HS-27A (cell line): ENCODE data around the gene SOX5.
"Not testable (repeated sequence)": the region's sequence is repeated elsewhere in the genome, so short reads cannot be mapped to it uniquely, and the experiment has no call there.

Source experiments
- DNase-seq: peaks from one replicate; pipeline ENCODE4 v3.0.0-alpha.2; 2012; ENCODE audit warnings: low read depth, missing footprints

Gene SOX5

GRCh38 chr12:23540572-23540971, 408.9 kb downstream of the SOX5 start:
- DNase-seq = no peak

GRCh38 chr12:23536293-23536692, 413.2 kb downstream of the SOX5 start:
- DNase-seq = no peak

DNA sequence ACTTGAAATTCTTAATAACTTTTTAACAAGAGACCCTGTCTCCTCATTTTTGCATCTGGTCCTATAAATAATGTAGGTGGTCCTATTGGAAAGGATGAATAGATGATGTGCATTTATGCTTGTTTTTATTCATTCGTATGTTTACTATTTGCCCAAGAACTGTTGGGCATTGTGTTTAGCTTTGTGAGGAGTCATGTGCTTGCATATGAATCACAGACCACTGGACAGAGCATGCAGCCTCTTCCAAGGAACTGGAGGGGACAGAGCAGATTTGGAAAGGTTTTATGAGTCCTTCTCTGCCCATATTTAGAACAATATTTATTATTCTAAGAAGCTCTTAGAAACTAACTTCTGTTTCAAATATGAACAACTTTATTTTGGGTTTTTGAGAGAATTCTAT, 414.0 kb downstream of the SOX5 start:
- no peak for DNase-seq

GRCh38 chr12:23534196-23534595, 415.3 kb downstream of the SOX5 start:
- no peak for DNase-seq

DNA sequence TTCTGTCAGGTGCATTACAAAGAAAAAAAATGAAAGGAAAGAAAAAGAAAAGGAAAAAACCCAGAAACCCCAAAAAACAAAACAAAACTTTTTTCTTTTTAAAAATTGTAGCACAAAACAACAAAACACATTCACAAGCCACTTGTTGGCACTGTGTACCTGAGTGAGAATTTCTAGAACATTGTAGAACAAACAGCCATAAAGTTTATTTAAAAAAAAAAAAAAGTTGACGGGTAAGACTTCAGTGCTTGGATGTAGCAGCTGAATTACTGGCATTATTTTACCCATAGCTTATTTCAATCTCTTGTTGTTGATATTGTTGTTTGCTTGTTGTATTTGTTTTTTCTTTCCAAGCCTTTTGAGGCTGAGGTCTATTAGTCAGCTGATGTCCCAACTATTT, 415.8 kb downstream of the SOX5 start:
- DNase-seq = no peak

DNA sequence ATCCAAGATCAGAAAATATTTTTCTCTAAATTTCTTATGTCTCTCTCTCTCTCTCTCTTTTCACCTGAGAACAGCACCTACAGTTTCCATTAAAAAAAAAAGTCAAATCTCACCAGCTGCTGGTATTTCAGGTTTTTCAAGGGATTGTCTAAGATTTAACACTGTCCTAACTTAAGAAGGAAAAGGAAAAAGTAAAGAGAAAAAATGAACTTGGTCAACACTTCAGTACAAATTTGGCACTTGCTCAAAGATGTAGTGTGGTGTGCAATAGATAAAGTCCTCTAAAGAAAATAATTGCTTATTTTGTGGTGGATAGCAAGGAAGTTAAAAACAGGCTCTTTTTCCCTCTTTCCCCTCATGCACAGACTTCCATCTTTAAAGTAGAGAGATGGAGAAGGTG, 416.2 kb downstream of the SOX5 start:
- no peak for DNase-seq

- DNase-seq = no peak
Measured at GRCh38 chr12:23528316-23528715, 421.2 kb downstream of the SOX5 start.

DNA sequence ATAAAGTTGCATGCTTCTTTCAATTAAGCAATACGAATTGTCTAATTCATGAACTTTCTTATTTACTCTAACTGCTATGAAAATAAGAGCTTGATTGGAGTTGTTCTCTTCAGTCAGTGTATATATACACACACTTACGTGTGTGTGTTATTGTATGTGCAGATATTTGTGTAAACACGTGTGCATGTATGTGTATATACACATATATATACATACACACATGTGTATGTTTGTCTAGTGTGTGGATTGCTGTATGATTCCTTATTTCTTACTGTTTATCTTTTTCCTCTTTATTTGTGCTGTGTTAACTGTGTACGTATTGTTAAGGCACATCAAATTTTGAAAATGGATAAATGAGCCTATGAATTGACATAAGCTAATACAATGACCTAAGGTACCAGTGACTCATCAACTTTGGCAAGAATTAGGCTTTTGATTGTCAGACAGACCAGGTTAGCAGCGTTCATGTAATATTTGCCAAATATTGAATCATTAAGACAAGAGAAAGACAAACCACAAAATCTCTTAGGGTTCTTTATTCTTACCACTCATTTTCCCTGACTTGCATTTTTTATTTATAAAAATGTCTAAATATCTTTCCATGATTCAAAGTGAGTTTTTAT, 423.9 kb downstream of the SOX5 start:
- no peak for DNase-seq

DNA sequence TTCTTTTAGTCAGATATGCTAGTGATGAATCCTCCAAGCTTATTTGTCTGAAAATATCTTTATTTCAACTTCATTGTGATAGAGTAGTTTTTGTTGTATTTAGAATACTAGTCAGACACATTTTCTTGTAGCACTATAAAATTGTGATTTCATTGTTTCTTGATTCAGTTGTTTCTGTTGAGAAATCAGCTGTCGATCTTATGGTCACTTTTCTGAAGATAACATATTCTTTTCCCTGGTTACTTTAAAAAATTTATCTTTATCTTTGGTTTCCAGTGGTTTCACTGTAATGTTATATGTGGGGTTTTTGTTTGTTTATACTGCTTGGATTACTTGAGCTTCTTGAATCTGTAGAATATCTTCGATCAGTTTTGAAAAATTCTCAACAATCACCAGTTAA, 426.1 kb downstream of the SOX5 start:
- DNase-seq = no peak

GRCh38 chr12:23519444-23519843, 430.0 kb downstream of the SOX5 start:
- DNase-seq = not testable (repeated sequence)

GRCh38 chr12:23515785-23516184, 433.7 kb downstream of the SOX5 start:
- not testable (repeated sequence) for DNase-seq

DNA sequence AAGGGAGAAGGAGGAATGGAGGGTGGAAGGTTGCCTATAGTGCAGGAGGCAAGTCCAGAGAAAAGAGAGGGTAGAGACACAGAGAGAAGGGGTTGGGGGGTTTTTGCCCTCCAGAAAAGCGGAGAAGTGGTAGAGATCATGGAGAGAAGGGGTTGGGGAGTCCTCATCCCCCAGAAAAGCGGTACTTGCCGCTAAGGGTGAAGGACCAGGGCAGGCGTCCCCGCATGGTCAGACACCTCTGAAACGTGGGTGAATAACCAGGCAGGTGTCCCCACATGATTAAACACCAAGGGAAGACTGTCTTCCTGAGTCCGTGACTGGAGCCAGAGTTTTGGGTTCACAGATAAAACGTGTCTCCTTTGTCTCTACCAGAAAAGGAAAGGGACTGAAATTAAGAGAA, 439.0 kb downstream of the SOX5 start:
- no peak for DNase-seq

- not testable (repeated sequence) for DNase-seq
Measured at GRCh38 chr12:23509832-23510231, 439.6 kb downstream of the SOX5 start.

- DNase-seq = not testable (repeated sequence)
Measured at GRCh38 chr12:23507785-23508184, 441.7 kb downstream of the SOX5 start.

DNA sequence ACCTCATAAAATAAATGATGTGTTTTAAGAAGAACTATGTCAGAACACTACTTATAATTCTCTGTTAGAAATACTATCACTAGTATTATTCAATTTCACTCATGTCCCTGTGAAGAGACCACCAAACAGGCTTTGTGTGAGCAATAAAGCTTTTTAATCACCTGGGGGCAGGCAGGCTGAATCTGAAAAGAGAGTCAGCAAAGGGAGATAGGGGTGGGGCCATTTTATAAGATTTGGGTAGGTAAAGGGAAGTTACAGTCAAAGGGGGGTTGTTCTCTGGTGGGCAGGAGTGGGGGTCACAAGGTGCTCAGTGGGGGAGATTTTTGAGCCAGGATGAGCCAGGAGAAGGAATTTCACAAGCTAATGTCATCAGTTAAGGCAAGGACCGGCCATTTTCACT, 443.7 kb downstream of the SOX5 start:
- DNase-seq = not testable (repeated sequence)

GRCh38 chr12:23504641-23505399, 444.6 kb downstream of the SOX5 start:
- no peak for DNase-seq

GRCh38 chr12:23504043-23504442, 445.4 kb downstream of the SOX5 start:
- no peak for DNase-seq

DNA sequence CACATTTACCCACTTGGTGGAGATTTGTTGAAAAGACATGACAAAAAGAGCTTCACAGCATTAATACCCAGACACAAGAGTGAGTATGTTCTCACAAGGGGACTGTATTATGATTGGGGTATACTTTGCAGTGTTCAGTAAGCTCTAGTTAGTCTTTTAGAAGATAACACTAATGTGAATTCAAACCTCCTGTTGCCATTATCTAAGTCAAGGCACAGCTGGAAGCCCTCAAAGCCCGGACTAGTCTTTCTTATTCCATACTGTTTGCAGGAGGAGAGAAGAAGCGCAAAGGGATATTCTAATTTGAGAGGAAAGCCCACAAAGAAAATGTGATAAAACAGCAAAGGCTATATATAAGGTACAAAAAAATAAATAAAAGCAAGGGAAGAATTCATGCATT, 445.9 kb downstream of the SOX5 start:
- no peak for DNase-seq

DNA sequence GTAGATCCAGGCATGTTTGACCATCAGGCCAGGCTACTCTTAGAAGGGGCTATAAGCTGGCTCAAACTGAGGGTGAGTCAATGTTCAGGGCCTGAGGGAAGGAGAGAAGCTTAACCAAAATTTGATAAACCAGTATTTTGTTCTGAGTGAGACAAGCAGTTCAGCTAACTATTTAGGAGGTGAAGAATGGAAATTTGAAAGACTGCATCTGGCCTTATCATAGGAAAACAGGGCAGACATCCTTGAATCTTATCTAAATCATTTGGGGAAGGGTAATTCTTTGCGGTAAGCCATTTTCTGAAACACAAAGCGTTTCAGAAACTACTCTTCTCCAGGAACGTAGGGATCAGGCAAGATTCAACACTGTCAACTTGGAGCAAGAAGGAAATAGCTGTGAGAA, 447.2 kb downstream of the SOX5 start:
- no peak for DNase-seq

- no peak for DNase-seq
Measured at GRCh38 chr12:23495472-23495871, 454.0 kb downstream of the SOX5 start.

GRCh38 chr12:23493672-23494071, 455.8 kb downstream of the SOX5 start:
- no peak for DNase-seq

GRCh38 chr12:23491029-23491428, 458.4 kb downstream of the SOX5 start:
- DNase-seq = not testable (repeated sequence)

GRCh38 chr12:23488130-23488529, 461.3 kb downstream of the SOX5 start:
- no peak for DNase-seq

DNA sequence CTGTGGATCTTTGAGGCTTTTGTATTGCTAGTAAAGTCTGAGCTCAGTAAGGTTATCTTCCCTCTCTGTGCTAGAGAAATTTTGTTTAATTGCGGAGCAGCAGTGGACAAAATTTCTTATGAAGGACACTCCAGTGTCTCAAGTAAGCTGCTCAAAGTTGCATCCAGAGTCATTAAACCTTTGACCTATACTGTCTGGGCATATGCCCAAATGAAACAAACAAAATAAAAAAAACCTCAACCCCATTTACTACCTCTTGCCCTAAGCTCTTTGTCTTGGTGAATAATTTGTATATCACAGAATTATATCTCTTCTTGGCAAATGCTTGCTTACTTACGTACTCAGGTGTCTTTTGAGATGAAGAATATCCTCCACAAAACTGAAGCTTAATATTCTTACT, 465.2 kb downstream of the SOX5 start:
- no peak for DNase-seq
